HUES6 (cell line): Measurements from ENCODE around the gene SLC2A2.
"Not testable (repeated sequence)": the region's sequence is repeated elsewhere in the genome, so short reads cannot be mapped to it uniquely, and the experiment has no call there.

ENCODE experiments used
- H3K27ac ChIP-seq: 2 replicates; pipeline ENCODE4 v1.7.0; 2013; ENCODE audit warnings: low read depth, mild to moderate bottlenecking, low read length, inconsistent platforms
- H3K27me3 ChIP-seq: 2 replicates; pipeline ENCODE4 v1.6.1; 2013; ENCODE audit warnings: low read length; ENCODE audit not compliant: control insufficient read depth, insufficient read depth
- H3K36me3 ChIP-seq: 2 replicates; pipeline ENCODE4 v1.6.1; 2013; ENCODE audit warnings: low read length; ENCODE audit not compliant: control insufficient read depth, insufficient read depth
- H3K4me1 ChIP-seq: 2 replicates; pipeline ENCODE4 v1.6.1; 2013; ENCODE audit warnings: low read length; ENCODE audit not compliant: control insufficient read depth, insufficient read depth
- H3K4me3 ChIP-seq: 2 replicates; pipeline ENCODE4 v1.5.1; 2013; ENCODE audit warnings: low read depth, low read length
- H3K9ac ChIP-seq: one replicate; pipeline ENCODE4 v1.6.1; 2013; ENCODE audit warnings: mild to moderate bottlenecking, low read length
- H3K9me3 ChIP-seq: 2 replicates; pipeline ENCODE4 v1.6.1; 2013; ENCODE audit warnings: low read depth, low read length; ENCODE audit not compliant: control insufficient read depth, insufficient read depth

The SLC2A2 gene

DNA sequence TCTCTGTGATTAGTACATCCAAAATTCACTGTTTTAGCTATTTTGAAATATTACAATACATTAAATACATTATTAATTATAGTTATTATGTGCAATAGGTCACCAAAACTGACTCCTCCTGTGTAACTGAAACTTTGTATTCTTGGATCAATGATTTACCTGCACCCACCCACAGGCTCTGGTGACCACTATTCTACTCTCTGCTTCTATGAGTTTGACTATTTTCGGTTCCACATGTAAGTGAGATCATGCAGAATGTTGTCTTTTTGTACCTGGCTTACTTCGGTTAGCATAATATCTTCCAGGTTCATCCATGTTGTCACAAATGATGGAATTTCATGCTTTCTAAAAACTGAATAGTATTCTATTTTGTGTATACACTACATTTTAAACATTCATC, 43.8 kb downstream of the SLC2A2 start:
- Histone ChIP-seq H3K9ac (no peak overlapping the region), H3K27me3 (no peaks in the 10 kb centered on the region), H3K27ac (no peak overlapping the region), H3K36me3 (no peaks in the 10 kb centered on the region), H3K4me3 (no peak overlapping the region), H3K9me3 (no peaks in the 10 kb centered on the region), H3K4me1 (0 out of 2 replicates have a peak, but pooled peaks cover 4% of the 10 kb centered on the region)

DNA sequence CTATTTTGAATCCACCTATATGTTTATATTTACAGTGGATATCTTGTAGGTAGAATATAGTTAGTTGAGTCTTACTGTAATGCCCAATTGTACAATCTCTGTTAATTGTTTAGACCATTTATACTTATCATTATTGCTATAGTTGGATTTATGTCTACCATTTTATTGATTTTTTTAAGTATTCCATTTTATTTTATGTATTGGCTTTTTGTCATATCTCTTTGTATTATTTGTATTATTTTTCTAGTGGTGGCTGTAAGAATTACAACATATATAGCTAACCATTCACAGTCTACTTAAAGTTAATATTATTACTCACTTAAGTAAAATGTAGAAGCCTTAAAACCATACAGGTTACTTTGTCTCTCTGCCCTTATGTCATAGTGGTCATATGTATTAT, 46.1 kb downstream of the SLC2A2 start:
- H3K4me1 ChIP-seq, result 0 out of 2 replicates have a peak, but pooled peaks cover 4% of the 10 kb centered on the region
- no peaks in the 10 kb centered on the region for H3K27me3 ChIP-seq
- no peak overlapping the region for H3K9ac ChIP-seq
- H3K36me3 ChIP-seq, result no peaks in the 10 kb centered on the region
- no peaks in the 10 kb centered on the region for H3K9me3 ChIP-seq
- H3K4me3 ChIP-seq, result no peak overlapping the region
- no peak overlapping the region for H3K27ac ChIP-seq

DNA sequence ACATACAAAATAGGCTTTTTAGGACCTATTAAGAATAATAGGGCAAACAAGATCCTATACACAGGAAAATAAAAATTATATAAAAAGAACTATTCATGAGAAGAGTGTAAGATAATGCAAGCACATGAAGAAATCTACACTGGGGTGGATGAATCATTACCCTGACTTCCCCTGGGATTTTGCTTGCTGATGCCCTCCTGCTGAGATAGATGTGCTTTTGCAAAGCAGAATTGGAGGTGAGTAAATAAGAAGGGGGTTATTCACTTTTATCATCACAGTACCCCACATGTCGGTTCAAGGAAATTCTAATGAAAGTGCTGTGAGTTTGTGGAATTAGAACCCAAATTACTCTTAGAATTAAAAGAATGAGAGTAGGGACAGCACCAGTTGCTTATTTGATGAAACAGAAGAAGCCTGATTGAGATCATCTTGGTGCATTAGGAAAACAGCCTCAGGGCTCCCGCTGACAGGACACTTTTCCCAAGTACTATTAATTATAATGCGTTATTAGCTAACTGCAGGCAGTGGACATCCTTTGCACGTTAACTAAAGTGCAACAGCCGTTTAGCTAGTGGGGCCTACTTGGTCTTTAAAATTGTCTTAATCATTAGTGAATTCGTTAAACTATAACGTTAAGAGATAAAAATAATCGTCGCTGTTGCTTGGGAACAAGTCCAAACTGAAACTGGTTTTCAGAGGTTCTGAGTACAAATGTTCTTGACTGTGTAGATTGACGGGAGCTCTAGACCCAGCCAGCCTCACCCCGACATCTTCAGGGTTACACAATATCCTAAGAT, 48.4 kb downstream of the SLC2A2 start:
- Histone ChIP-seq H3K4me1 (peaks cover 8% of the 10 kb centered on the region; the same call in 1 of the 2 replicates), H3K36me3 (no peaks in the 10 kb centered on the region), H3K4me3 (no peak overlapping the region), H3K27ac (no peak overlapping the region), H3K27me3 (no peaks in the 10 kb centered on the region), H3K9ac (no peak overlapping the region), H3K9me3 (no peaks in the 10 kb centered on the region)

DNA sequence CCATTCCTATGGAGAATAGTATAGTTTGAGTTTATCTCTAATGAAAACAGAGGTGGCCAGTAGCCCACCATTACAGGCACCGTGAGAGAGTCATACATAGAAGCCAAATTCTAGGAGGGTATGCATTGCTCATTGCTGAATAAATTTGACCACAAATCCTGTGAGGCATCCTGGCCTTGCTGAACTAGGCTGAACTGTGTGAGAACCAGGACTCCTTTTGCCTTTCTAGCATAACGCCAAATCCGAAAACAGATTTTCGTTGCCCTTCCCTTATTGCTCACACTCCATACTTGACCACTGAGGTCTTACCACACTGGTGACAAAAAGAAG, 50.4 kb downstream of the SLC2A2 start:
- no peak overlapping the region for H3K4me3 ChIP-seq
- H3K27ac ChIP-seq, result no peak overlapping the region
- no peaks in the 10 kb centered on the region for H3K36me3 ChIP-seq
- H3K9ac ChIP-seq, result no peak overlapping the region
- H3K4me1 ChIP-seq, result peaks cover 8% of the 10 kb centered on the region; the same call in 1 of the 2 replicates
- no peaks in the 10 kb centered on the region for H3K27me3 ChIP-seq
- H3K9me3 ChIP-seq, result no peaks in the 10 kb centered on the region

DNA sequence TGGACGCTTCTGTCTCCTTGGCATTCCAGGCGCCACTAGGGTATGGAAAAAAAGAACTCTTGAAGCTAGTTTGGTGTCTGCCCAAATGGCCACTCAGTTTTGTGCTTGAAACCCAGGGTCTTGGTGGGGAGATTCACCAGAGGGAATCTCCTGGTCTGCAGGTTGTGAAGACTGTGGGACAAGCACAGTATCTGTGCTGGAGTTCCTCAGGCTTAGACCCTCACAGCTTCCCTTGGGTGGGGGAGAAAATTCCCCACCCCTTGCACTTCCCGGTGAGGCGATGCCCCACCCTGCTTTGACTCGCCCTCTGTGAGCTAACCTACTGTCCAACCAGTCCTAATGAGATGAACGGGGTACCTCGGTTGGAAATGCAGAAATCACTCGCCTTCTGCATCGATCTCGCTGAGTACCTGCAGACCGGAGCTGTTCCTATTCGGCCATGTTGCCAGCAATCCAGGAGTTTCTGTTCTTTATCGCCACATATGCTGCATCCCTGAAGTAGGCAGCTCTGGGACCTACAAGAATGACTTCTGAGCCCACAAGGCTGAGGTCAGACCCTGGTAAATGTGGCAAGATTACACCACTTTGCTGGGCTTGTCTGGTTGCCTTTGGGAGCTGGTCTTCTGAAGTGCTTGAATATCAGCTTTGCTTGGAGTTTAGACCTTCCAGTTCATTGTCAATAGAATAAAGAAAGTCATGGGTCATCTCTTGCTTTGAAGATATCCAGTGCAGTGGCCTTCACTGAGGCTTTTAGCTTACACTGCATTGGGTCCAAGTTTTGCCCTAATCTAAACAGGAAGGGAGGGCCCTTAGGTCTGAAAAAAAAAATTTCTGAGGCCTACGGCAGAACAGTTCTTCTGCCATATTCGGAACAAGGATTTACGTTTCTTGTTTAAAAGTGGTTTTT, 51.0 kb downstream of the SLC2A2 start:
- Histone ChIP-seq H3K4me1 (peaks cover 8% of the 10 kb centered on the region; the same call in 1 of the 2 replicates), H3K4me3 (no peak overlapping the region), H3K9me3 (no peaks in the 10 kb centered on the region), H3K27ac (no peak overlapping the region), H3K36me3 (no peaks in the 10 kb centered on the region), H3K9ac (no peak overlapping the region), H3K27me3 (no peaks in the 10 kb centered on the region)

DNA sequence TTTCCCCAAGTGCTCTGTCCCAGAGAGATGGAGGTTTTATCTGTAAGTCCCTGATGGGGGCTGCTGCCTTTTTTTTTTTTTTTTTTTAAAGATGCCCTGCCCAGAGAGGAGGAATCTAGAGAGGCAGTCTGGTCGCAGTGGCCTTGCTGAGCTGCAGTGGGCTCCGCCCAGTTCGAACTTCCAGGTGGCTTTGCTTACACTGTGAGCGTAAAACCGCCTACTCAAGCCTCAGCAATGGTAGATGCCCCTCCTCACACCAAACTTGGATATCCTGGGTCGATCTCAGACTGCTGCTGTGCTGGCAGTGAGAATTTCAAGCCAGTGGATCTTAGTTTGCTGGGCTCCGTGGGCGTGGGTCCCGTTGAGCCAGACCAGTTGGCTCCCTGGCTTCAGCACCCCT, 51.6 kb downstream of the SLC2A2 start:
- H3K36me3 ChIP-seq, result no peaks in the 10 kb centered on the region

DNA sequence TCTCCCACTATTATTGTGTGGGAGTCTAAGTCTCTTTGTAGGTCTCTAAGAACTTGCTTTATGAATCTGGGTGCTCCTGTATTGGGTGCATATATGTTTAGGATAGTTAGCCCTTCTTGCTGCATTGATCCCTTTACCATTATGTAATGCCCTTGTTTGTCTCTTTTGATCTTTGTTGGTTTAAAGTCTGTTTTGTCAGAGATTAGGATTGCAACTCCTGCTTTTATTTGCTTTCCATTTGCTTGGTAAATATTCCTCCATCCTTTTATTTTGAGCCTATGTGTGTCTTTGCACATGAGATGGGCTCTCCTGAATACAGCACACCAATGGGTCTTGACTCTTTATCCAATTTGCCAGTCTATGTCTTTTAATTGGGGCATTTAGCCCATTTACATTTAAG, 53.6 kb downstream of the SLC2A2 start:
- not testable (repeated sequence) for H3K36me3 ChIP-seq, H3K27me3 ChIP-seq, H3K4me1 ChIP-seq, H3K4me3 ChIP-seq, H3K9ac ChIP-seq, H3K9me3 ChIP-seq, H3K27ac ChIP-seq

More for the DNA sequence above, 51.6 kb downstream of the SLC2A2 start:
- H3K27me3 ChIP-seq, result no peaks in the 10 kb centered on the region
- H3K27ac ChIP-seq, result no peak overlapping the region
- H3K9me3 ChIP-seq, result no peaks in the 10 kb centered on the region
- H3K9ac ChIP-seq, result no peak overlapping the region
- H3K4me1 ChIP-seq, result peaks cover 8% of the 10 kb centered on the region; the same call in 1 of the 2 replicates
- no peak overlapping the region for H3K4me3 ChIP-seq

DNA sequence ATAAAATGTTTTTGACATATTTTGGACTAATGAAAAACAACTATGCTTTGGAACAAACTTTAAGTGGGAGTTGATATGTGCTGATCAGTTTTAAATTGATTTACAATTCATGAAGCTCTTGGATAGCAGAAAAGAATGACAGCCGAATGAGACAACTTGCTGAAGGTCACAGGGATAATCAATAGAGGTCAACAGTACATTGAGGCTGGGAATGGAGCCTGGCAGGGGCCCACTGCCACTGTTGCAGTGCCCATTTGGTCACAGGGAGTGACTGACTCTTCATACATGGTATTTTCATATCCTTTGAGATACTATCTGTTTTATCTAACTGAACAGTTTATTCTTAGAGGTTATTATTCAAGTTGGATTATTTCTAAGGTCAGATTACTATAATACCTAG, 59.4 kb downstream of the SLC2A2 start:
- Histone ChIP-seq H3K27ac (no peak overlapping the region), H3K9me3 (no peaks in the 10 kb centered on the region), H3K4me3 (no peak overlapping the region)

DNA sequence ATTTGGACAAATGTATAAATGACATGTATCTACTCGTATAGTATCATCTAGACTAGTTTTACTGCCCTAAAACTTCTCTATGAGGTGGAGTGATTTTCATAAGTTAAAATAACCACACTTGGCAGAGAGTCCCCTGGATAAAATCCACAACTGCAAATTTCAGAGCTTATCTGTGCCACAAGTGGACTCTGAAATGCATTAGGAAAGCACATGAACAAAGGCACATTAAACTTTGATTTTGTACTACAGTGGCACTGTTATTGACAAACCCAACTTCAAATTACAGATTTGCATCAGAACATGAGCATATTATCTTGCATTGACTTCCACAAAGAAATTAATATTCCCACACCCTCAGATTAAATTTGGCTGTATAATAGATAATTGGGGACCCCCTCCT, 60.0 kb downstream of the SLC2A2 start:
- Histone ChIP-seq H3K9ac (no peak overlapping the region), H3K4me3 (no peak overlapping the region), H3K4me1 (no peaks in the 10 kb centered on the region), H3K9me3 (no peaks in the 10 kb centered on the region), H3K27me3 (no peaks in the 10 kb centered on the region), H3K36me3 (no peaks in the 10 kb centered on the region), H3K27ac (no peak overlapping the region)

More for the DNA sequence above, 59.4 kb downstream of the SLC2A2 start:
- H3K36me3 ChIP-seq, result no peaks in the 10 kb centered on the region
- no peaks in the 10 kb centered on the region for H3K4me1 ChIP-seq
- no peak overlapping the region for H3K9ac ChIP-seq
- no peaks in the 10 kb centered on the region for H3K27me3 ChIP-seq

DNA sequence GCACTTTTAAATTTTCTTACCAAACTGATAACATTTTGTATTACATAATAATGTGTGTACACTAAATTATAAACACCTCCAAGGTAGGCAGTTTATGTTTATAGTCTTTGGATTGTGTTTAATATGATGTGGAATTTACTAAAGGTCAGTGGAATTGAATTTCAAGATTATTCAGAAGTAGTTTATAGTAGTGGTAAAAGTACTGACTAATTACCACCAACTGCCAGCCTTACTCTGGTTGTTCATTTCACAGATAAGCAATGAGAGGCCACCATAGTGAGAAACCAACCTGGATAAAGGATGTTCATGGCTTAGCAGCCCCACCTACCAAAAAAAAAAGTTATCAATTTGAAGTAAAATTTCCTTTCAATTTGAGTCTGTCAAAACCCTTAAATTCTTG, 64.1 kb downstream of the SLC2A2 start:
- no peak overlapping the region for H3K27ac ChIP-seq

More for the DNA sequence above, 64.1 kb downstream of the SLC2A2 start:
- H3K36me3 ChIP-seq, result no peaks in the 10 kb centered on the region
- no peak overlapping the region for H3K4me3 ChIP-seq
- no peaks in the 10 kb centered on the region for H3K4me1 ChIP-seq
- no peaks in the 10 kb centered on the region for H3K9me3 ChIP-seq
- no peaks in the 10 kb centered on the region for H3K27me3 ChIP-seq
- H3K9ac ChIP-seq, result no peak overlapping the region
